Stimulated activated CD4-positive, alpha-beta T cell treated with anti-CD3 and anti-CD28 coated beads, Interleukin-2, amount 100 ng/mL, for 4 hours (primary cell): ENCODE results near the gene OR10J5.
"Not testable (repeated sequence)": the region's sequence is repeated elsewhere in the genome, so short reads cannot be mapped to it uniquely, and the experiment has no call there.

Source experiments
- DNase-seq: peaks from one replicate; pipeline ENCODE4 v3.0.0-alpha.2; 2020; ENCODE audit warnings: low read depth

The OR10J5 gene

GRCh38 chr1:159535907-159536306 lies at the start of gene OR10J5:
Gene OR10J5, minus strand, starts transcription at chr1:159536007. Its CDS starts 0 bp downstream, at chr1:159536007.
- DNase-seq: no peak

- DNase-seq: no peak
Measured at GRCh38 chr1:159584536-159584935, 48.7 kb upstream of the OR10J5 start.

GRCh38 chr1:159581422-159581821 lies 45.6 kb upstream of the OR10J5 start:
- no peak for DNase-seq

- no peak for DNase-seq
Measured at GRCh38 chr1:159580340-159580739, 44.5 kb upstream of the OR10J5 start.

GRCh38 chr1:159577446-159577845 lies 41.6 kb upstream of the OR10J5 start:
- no peak for DNase-seq

- DNase-seq: no peak
Measured at GRCh38 chr1:159562680-159563079, 26.9 kb upstream of the OR10J5 start.

- DNase-seq: no peak
Measured at GRCh38 chr1:159561497-159561896, 25.7 kb upstream of the OR10J5 start.

- no peak for DNase-seq
Measured at GRCh38 chr1:159560599-159560998, 24.8 kb upstream of the OR10J5 start.

- DNase-seq: no peak
Measured at GRCh38 chr1:159556931-159557369, 21.1 kb upstream of the OR10J5 start.

- DNase-seq: no peak
Measured at GRCh38 chr1:159554696-159555095, 18.9 kb upstream of the OR10J5 start.

- no peak for DNase-seq
Measured at GRCh38 chr1:159554261-159554660, 18.5 kb upstream of the OR10J5 start.

GRCh38 chr1:159548126-159548525 lies 12.3 kb upstream of the OR10J5 start:
- no peak for DNase-seq

- no peak for DNase-seq
Measured at GRCh38 chr1:159532922-159533321, 2.9 kb downstream of the OR10J5 start.

GRCh38 chr1:159524792-159525191 lies 11.0 kb downstream of the OR10J5 start:
- not testable (repeated sequence) for DNase-seq

- DNase-seq: no peak
Measured at GRCh38 chr1:159510229-159510541, 25.6 kb downstream of the OR10J5 start.

GRCh38 chr1:159509440-159510228 lies 26.2 kb downstream of the OR10J5 start:
- no peak for DNase-seq

- no peak for DNase-seq
Measured at GRCh38 chr1:159508951-159509350, 26.9 kb downstream of the OR10J5 start.

GRCh38 chr1:159505676-159506075 lies 30.1 kb downstream of the OR10J5 start:
- DNase-seq: no peak

- DNase-seq: no peak
Measured at GRCh38 chr1:159501082-159501481, 34.7 kb downstream of the OR10J5 start.

GRCh38 chr1:159494513-159495210 lies 41.1 kb downstream of the OR10J5 start:
- not testable (repeated sequence) for DNase-seq

GRCh38 chr1:159493354-159493753 lies 42.5 kb downstream of the OR10J5 start:
- no peak for DNase-seq

- no peak for DNase-seq
Measured at GRCh38 chr1:159492575-159493323, 43.1 kb downstream of the OR10J5 start.
